ENCODE measurements around the gene RASSF5.

DNA sequence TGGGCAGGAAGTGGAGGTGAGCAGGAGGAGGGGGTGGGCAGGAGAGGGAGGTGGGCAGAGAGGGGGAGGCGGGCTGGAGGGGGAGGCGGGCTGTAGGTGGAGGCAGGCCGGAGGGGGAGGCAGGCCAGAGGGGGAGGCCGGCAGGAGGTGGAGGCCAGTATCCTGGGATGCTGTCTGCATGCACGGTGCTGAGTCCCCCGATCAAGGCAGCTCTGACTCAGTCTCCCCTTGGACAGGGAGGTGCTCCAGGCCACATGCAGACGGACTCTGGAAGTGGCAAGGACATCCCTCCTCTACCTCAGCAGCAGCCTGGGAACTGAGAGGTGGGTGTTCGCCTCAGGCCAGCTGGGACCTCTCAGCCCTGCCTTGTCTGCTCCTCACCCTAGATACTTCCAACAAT, 27.1 kb upstream of the RASSF5 start:
- TF ChIP-seq POLR2A (IDR thresholded peaks at IDR 0.05; ENCODE audit: low read depth, low read length) (no peak), POLR2AphosphoS5 (IDR thresholded peaks at IDR 0.05; ENCODE audit: low read depth, low read length) (no peak), SPI1 (IDR thresholded peaks at IDR 0.05; ENCODE audit: low read depth, low read length) (no peak), TAF1 (IDR thresholded peaks at IDR 0.05; ENCODE audit: low read depth, low read length) (no peak)

Measured in GM12891 (cell line).